GM12878 (cell line): ENCODE results near the gene KCNQ1. TPM values are rescaled to one million over a fixed set of nuclear protein-coding genes. Genes with fewer than 3 reads are reported as not detected.

ENCODE experiments used
- ATAC-seq: fragments of 200-7000 bp; cut with Tn5 transposase; 3 replicates; pipeline ENCODE4 v1.9.1; 2020; ENCODE audit warnings: mild to moderate bottlenecking, moderate library complexity
- BruUV-seq: library from RNA; stranded (reverse); fragments of 400-500 nt; replicated peaks from 2 replicates; lab custom pipeline; 2021; lab: Mats Ljungman, UMichigan
- CTCF ChIA-PET: fragments of 300-600 bp; sonication (Branson Sonifier 250); formaldehyde crosslinking; extraction: SDS; loops from one replicate; lab custom pipeline; 2021; ENCODE audit warnings: inconsistent platforms; lab: Yijun Ruan, JAX
- POLR2A ChIA-PET: fragments of 350-600 bp; formaldehyde crosslinking; extraction: SDS; loops from one replicate; lab custom pipeline; 2021; ENCODE audit warnings: inconsistent platforms; lab: Charles Lee
- RAD21 ChIA-PET: fragments of 300-600 bp; sonication (Branson Sonifier 250); formaldehyde crosslinking; loops from one replicate; lab custom pipeline; 2023; ENCODE audit warnings: antibody characterized with exemption; ENCODE audit not compliant: unreplicated experiment; lab: Charles Lee
- SMC1A ChIA-PET: fragments of 300-600 bp; sonication (Branson Sonifier 250); formaldehyde crosslinking; loops from one replicate; lab custom pipeline; 2023; ENCODE audit not compliant: unreplicated experiment, uncharacterized antibody; lab: Charles Lee
- DNase-seq: peaks from one replicate; pipeline ENCODE4 v3.0.0-alpha.2; 2011; ENCODE audit warnings: low read depth, low spot score
- FAIRE-seq: peaks from 3 replicates; lab custom pipeline; 2011; peaks lifted over from hg19 to GRCh38; lab: Jason Lieb, UNC
- H2AFZ ChIP-seq: 2 replicates; pipeline ENCODE4 v1.6.0; 2011; ENCODE audit warnings: low read depth, low read length, control low read depth; ENCODE audit not compliant: control insufficient read depth
- H3K27ac ChIP-seq: 2 replicates; pipeline ENCODE4 v1.5.1; 2011; ENCODE audit warnings: control low read depth; ENCODE audit not compliant: control insufficient read depth, insufficient read depth
- H3K27me3 ChIP-seq, 2 experiments: replicated peaks in 1 of 2; 2 replicates each; pipeline versions ENCODE4 v1.6.0 to v1.6.1; 2011; ENCODE audit warnings: low read length in 1 of 2; ENCODE audit not compliant: control insufficient read depth in 2 of 2, insufficient read depth in 2 of 2
- H3K36me3 ChIP-seq, 2 experiments: 2 replicates each; pipeline ENCODE4 v1.5.1; 2011; ENCODE audit warnings: low read length in 1 of 2; ENCODE audit not compliant: control insufficient read depth in 2 of 2, insufficient read depth in 2 of 2
- H3K4me1 ChIP-seq: 2 replicates; pipeline ENCODE4 v1.6.1; 2011; ENCODE audit warnings: mild to moderate bottlenecking, low read length, moderate library complexity, mixed read lengths; ENCODE audit not compliant: control insufficient read depth, insufficient read depth
- H3K4me2 ChIP-seq: 2 replicates; pipeline ENCODE4 v1.6.0; 2011; ENCODE audit warnings: control low read depth; ENCODE audit not compliant: control insufficient read depth, insufficient read depth
- H3K4me3 ChIP-seq: fragments of 200-600 bp; sonication (generic); 2 replicates; pipeline ENCODE4 v1.5.1; 2016
- H3K79me2 ChIP-seq: 2 replicates; pipeline ENCODE4 v1.6.0; 2011; ENCODE audit warnings: low read length; ENCODE audit not compliant: control insufficient read depth, insufficient read depth
- H3K9ac ChIP-seq: 2 replicates; pipeline ENCODE4 v1.8.0; 2011; ENCODE audit warnings: low read length, control low read depth, mixed read lengths; ENCODE audit not compliant: control insufficient read depth, insufficient read depth
- H3K9me3 ChIP-seq: replicated peaks from 3 replicates; pipeline ENCODE4 v1.5.1; 2011; ENCODE audit warnings: mild to moderate bottlenecking, low read length; ENCODE audit not compliant: control insufficient read depth, insufficient read depth
- H4K20me1 ChIP-seq: 2 replicates; pipeline ENCODE4 v1.6.0; 2011; ENCODE audit not compliant: control insufficient read depth, insufficient read depth
- CHD4 ChIP-seq: fragments of 200-600 bp; sonication (generic); IDR thresholded peaks from 2 replicates; pipeline ENCODE4 v1.6.1; 2016; ENCODE audit warnings: mild to moderate bottlenecking
- CREB1 ChIP-seq: IDR thresholded peaks from 2 replicates; pipeline ENCODE4 v1.6.1; 2012; ENCODE audit warnings: low read depth, mild to moderate bottlenecking, inconsistent platforms
- ETV6 ChIP-seq, 2 experiments: fragments of 450-650 bp in 1 of 2; IDR thresholded peaks in 1 of 2; conservative IDR thresholded peaks in 1 of 2; 2 replicates each; pipeline ENCODE4 v1.6.1; 2014; ENCODE audit warnings: antibody characterized with exemption in 1 of 2, borderline replicate concordance in 1 of 2, low read depth in 1 of 2, mild to moderate bottlenecking in 1 of 2, moderate library complexity in 1 of 2
- FOS ChIP-seq: IDR thresholded peaks from 3 replicates; pipeline ENCODE4 v1.6.1; 2011; ENCODE audit warnings: borderline replicate concordance; ENCODE audit not compliant: insufficient read length; ENCODE audit errors: extremely low read depth
- HDAC2 ChIP-seq: fragments of 200-600 bp; sonication (generic); IDR thresholded peaks from 2 replicates; pipeline ENCODE4 v1.6.1; 2017
- HDGF ChIP-seq: fragments of 450-650 bp; IDR thresholded peaks from 2 replicates; pipeline ENCODE4 v1.6.1; 2016; ENCODE audit warnings: antibody characterized with exemption
- JUND ChIP-seq: IDR thresholded peaks from 2 replicates; pipeline ENCODE4 v1.6.1; 2012; ENCODE audit warnings: low read depth, mild to moderate bottlenecking, low read length, improper control_type of control experiment, moderate library complexity
- KLF5 ChIP-seq: fragments of 450-650 bp; IDR thresholded peaks from 2 replicates; pipeline ENCODE4 v1.6.1; 2014; ENCODE audit warnings: mild to moderate bottlenecking; ENCODE audit not compliant: partially characterized antibody
- LARP7 ChIP-seq: fragments of 450-650 bp; IDR thresholded peaks from 2 replicates; pipeline ENCODE4 v1.6.1; 2017; ENCODE audit warnings: mild to moderate bottlenecking
- MTA2 ChIP-seq: fragments of 450-650 bp; IDR thresholded peaks from 2 replicates; pipeline ENCODE4 v1.6.1; 2016; ENCODE audit warnings: low read depth, mild to moderate bottlenecking, moderate library complexity
- NFYB ChIP-seq: IDR thresholded peaks from 2 replicates; pipeline ENCODE4 v1.6.1; 2011; ENCODE audit warnings: low read depth, mild to moderate bottlenecking, low read length, improper control_type of control experiment, moderate library complexity; ENCODE audit not compliant: insufficient read depth
- RUNX3 ChIP-seq: IDR thresholded peaks from 2 replicates; pipeline ENCODE4 v1.6.1; 2012; ENCODE audit warnings: low read length, inconsistent platforms
- TCF12 ChIP-seq: IDR thresholded peaks from 2 replicates; pipeline ENCODE4 v1.6.1; 2011; ENCODE audit warnings: low read depth, mild to moderate bottlenecking, low read length
- ZNF207 ChIP-seq: fragments of 450-650 bp; IDR thresholded peaks from 2 replicates; pipeline ENCODE4 v1.6.1; 2014; ENCODE audit warnings: antibody characterized with exemption, mild to moderate bottlenecking, borderline replicate concordance
- ZZZ3 ChIP-seq: IDR thresholded peaks from 2 replicates; pipeline ENCODE4 v1.6.1; 2011; ENCODE audit warnings: low read depth; ENCODE audit not compliant: control insufficient read depth, insufficient read length
- WGBS: methylation state at CpG from one replicate; pipeline ENCODE4 v1.1.6; 2016; ENCODE audit warnings: low lambda C conversion rate; ENCODE audit not compliant: insufficient replicate concordance, insufficient coverage; ENCODE audit errors: missing lambda C conversion rate; 5-methylcytosine and 5-hydroxymethylcytosine counted together
- in situ Hi-C: fragments of 300-500 bp; cut with MboI; formaldehyde crosslinking; loops from 9 replicates; pipeline ENCODE4 v1.14.3; 2018; ENCODE audit warnings: mixed read lengths
- intact Hi-C: fragments of 100-400 bp; cut with micrococcal nuclease; formaldehyde crosslinking; loops from one replicate; pipeline ENCODE4 v1.14.2; 2022; ENCODE audit not compliant: unreplicated experiment
- polyA plus RNA-seq, 11 experiments: library from polyadenylated mRNA; depleted of rRNA in 4 of 11; unstranded in 6 of 11; stranded (reverse) in 5 of 11; fragments of >200 nt; fragmentation: Nextera tagmentation in 4 of 11; fragmentation: Illumina TruSeq in 1 of 11; extraction: Ambion mirVana in 4 of 11; extraction: Trizol in 1 of 11; gene quantifications; 1 replicate in 1 of 11; 2 replicates in 10 of 11; pipeline versions ENCODE4 v1.2.1 to v1.2.3, GENCODE V29; 2011 to 2016; ENCODE audit warnings: inconsistent platforms in 2 of 11, missing spikeins in 2 of 11, low read depth in 1 of 11
- total RNA-seq, 4 experiments: library from RNA; depleted of rRNA in 3 of 4; stranded (reverse); fragments of >200 nt in 3 of 4; fragmentation: Illumina TruSeq in 1 of 4; extraction: Trizol in 1 of 4; gene quantifications; 2 replicates each; pipeline versions ENCODE4 v1.2.1 to v1.2.3, GENCODE V29; 2013 to 2021
- TF ChIP-seq, protein P1 (sequence below): fragments of 450-650 bp; IDR thresholded peaks from 2 replicates; pipeline ENCODE4 v1.6.1; 2016; ENCODE audit warnings: mild to moderate bottlenecking, moderate library complexity, borderline replicate concordance
- TF ChIP-seq, protein P2 (sequence below): fragments of 150-350 bp; IDR thresholded peaks from 2 replicates; pipeline ENCODE4 v1.6.1; 2014; ENCODE audit warnings: mild to moderate bottlenecking, low read depth, low read length
- TF ChIP-seq, protein P3 (sequence below): IDR thresholded peaks from 2 replicates; pipeline ENCODE4 v1.6.1; 2011; ENCODE audit warnings: borderline replicate concordance, low read depth, mild to moderate bottlenecking, moderate library complexity, low read length; ENCODE audit not compliant: insufficient read depth, poor library complexity, severe bottlenecking

The KCNQ1 gene
- total and polyA plus RNA-seq, 10 of the 15 experiments (the other 5 are each of a cell fraction or from before 2014, with no cell fraction given), result 0.03 to 0.15 (median 0.12) TPM; not detected in 7

DNA sequence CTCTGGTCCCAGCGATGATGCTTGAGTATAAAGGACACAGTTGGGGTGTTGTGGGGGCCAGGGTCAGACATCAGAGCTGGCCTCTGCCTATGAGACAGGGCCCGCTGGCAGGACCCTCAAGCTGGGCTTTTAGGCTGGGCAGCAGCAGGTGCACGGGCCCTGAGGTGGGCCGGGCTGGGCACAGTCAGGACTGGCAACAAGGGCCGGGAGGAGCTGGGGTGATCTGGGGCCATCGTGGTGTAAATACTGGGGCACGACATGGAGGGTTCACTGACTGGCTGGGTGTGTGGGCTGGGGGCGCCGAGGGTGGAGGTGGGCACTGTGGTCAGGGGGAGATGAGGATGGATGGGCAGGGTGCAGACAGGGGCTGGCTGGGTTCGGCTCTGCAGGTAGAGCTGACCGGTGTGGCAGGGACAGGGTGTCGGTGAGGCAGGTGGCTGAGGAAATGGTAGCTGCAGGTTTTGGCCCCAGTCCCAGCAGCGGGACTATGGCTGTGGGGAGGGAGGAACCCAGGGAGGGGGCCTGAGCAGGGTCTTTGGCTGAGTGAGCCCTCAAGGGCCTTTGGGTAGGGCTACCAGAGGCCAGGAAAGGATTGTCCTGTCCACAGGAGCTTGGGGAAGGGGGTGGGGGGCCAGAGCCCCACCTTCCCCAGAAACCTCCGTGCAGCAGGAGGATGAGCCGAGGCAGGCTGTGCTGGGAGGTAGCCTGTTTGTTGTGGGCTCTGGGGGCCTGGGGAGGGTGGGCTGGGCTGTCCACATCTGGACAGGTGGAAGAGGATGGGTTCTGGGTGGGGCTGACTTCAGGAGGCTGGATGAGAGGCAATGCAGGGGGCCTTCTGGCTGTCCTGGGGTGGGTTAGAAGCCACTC is 81.4 kb downstream of the KCNQ1 start:
- DNase-seq (no peak), ATAC-seq (no peak), FAIRE-seq (no peak)
- TF ChIP-seq, protein P1, sequence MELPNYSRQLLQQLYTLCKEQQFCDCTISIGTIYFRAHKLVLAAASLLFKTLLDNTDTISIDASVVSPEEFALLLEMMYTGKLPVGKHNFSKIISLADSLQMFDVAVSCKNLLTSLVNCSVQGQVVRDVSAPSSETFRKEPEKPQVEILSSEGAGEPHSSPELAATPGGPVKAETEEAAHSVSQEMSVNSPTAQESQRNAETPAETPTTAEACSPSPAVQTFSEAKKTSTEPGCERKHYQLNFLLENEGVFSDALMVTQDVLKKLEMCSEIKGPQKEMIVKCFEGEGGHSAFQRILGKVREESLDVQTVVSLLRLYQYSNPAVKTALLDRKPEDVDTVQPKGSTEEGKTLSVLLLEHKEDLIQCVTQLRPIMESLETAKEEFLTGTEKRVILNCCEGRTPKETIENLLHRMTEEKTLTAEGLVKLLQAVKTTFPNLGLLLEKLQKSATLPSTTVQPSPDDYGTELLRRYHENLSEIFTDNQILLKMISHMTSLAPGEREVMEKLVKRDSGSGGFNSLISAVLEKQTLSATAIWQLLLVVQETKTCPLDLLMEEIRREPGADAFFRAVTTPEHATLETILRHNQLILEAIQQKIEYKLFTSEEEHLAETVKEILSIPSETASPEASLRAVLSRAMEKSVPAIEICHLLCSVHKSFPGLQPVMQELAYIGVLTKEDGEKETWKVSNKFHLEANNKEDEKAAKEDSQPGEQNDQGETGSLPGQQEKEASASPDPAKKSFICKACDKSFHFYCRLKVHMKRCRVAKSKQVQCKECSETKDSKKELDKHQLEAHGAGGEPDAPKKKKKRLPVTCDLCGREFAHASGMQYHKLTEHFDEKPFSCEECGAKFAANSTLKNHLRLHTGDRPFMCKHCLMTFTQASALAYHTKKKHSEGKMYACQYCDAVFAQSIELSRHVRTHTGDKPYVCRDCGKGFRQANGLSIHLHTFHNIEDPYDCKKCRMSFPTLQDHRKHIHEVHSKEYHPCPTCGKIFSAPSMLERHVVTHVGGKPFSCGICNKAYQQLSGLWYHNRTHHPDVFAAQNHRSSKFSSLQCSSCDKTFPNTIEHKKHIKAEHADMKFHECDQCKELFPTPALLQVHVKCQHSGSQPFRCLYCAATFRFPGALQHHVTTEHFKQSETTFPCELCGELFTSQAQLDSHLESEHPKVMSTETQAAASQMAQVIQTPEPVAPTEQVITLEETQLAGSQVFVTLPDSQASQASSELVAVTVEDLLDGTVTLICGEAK, result no peak
- TF ChIP-seq TCF12, result no peak
- no peak for TF ChIP-seq LARP7
- no peak for TF ChIP-seq HDGF
- TF ChIP-seq, protein P2, sequence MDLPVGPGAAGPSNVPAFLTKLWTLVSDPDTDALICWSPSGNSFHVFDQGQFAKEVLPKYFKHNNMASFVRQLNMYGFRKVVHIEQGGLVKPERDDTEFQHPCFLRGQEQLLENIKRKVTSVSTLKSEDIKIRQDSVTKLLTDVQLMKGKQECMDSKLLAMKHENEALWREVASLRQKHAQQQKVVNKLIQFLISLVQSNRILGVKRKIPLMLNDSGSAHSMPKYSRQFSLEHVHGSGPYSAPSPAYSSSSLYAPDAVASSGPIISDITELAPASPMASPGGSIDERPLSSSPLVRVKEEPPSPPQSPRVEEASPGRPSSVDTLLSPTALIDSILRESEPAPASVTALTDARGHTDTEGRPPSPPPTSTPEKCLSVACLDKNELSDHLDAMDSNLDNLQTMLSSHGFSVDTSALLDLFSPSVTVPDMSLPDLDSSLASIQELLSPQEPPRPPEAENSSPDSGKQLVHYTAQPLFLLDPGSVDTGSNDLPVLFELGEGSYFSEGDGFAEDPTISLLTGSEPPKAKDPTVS, result no peak
- no peak for TF ChIP-seq ZZZ3
- no peak for TF ChIP-seq NFYB
- TF ChIP-seq CHD4, result no peak
- no peak for TF ChIP-seq RUNX3
- TF ChIP-seq, protein P3, sequence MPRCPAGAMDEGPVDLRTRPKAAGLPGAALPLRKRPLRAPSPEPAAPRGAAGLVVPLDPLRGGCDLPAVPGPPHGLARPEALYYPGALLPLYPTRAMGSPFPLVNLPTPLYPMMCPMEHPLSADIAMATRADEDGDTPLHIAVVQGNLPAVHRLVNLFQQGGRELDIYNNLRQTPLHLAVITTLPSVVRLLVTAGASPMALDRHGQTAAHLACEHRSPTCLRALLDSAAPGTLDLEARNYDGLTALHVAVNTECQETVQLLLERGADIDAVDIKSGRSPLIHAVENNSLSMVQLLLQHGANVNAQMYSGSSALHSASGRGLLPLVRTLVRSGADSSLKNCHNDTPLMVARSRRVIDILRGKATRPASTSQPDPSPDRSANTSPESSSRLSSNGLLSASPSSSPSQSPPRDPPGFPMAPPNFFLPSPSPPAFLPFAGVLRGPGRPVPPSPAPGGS, result no peak
- TF ChIP-seq CREB1, result no peak
- TF ChIP-seq MTA2, result no peak
- no peak for TF ChIP-seq ZNF207
- no peak for TF ChIP-seq HDAC2
- TF ChIP-seq ETV6 (conservative IDR thresholded peaks at IDR 0.05 in 1 of 2, IDR thresholded peaks at IDR 0.05 in 1 of 2; ENCODE audit: borderline replicate concordance in 1 of 2, low read depth in 1 of 2), result no peak
- no peak for TF ChIP-seq JUND
- TF ChIP-seq KLF5, result no peak
- TF ChIP-seq FOS, result no peak
- SMC1A ChIA-PET, result no interaction called here
- H3K9ac ChIP-seq, result no peak overlapping the region
- intact Hi-C loops, result no loop called here
- CTCF ChIA-PET, result no interaction called here
- no peaks in the 10 kb centered on the region for H3K27me3 ChIP-seq
- H2AFZ ChIP-seq, result no peak overlapping the region
- no peaks in the 10 kb centered on the region for H3K79me2 ChIP-seq
- no peak overlapping the region; the same call in 1 of the 2 replicates for H3K4me2 ChIP-seq
- no peaks in the 10 kb centered on the region for H4K20me1 ChIP-seq
- POLR2A ChIA-PET, result no interaction called here
- H3K4me3 ChIP-seq, result no peak overlapping the region
- peaks cover 10% of the 10 kb centered on the region for H3K4me1 ChIP-seq
- RAD21 ChIA-PET, result no interaction called here
- H3K27ac ChIP-seq, result no peak overlapping the region
- BruUV-seq, result no TSS peak
- H3K9me3 ChIP-seq, result no peaks in the 10 kb centered on the region
- WGBS, result 37% methylated on average over 14 of the region's 15 CpGs
- in situ Hi-C loops, result no loop called here
- H3K36me3 ChIP-seq, result no peaks in the 10 kb centered on the region
